Neural progenitor cell (in vitro differentiated cells): ENCODE results near the gene INSIG1. TPM values are rescaled to one million over a fixed set of nuclear protein-coding genes. Genes with fewer than 3 reads are reported as not detected.

Experiments used
- DNase-seq: peaks from one replicate; pipeline ENCODE4 v3.0.0-alpha.2; 2016; ENCODE audit warnings: low spot score
- H2AFZ ChIP-seq: fragments of 200-600 bp; sonication (generic); replicated peaks from 2 replicates; pipeline ENCODE4 v1.6.1; 2016; ENCODE audit warnings: antibody characterized with exemption
- H3F3A ChIP-seq: fragments of 200-600 bp; sonication (generic); 2 replicates; pipeline ENCODE4 v1.6.1; 2016; ENCODE audit warnings: antibody characterized with exemption, low read depth
- H3K27ac ChIP-seq: fragments of 200-600 bp; sonication (generic); 2 replicates; pipeline ENCODE4 v1.5.1; 2016; ENCODE audit warnings: mild to moderate bottlenecking
- H3K27me3 ChIP-seq: fragments of 200-600 bp; sonication (generic); 2 replicates; pipeline ENCODE4 v1.6.1; 2016; ENCODE audit warnings: mild to moderate bottlenecking, moderate library complexity
- H3K36me3 ChIP-seq: fragments of 200-600 bp; sonication (generic); 2 replicates; pipeline ENCODE4 v1.5.1; 2016
- H3K4me1 ChIP-seq: fragments of 200-600 bp; sonication (generic); 2 replicates; pipeline ENCODE4 v1.6.1; 2016; ENCODE audit warnings: mixed run types
- H3K4me2 ChIP-seq: fragments of 200-600 bp; sonication (generic); 2 replicates; pipeline ENCODE4 v1.6.1; 2016
- H3K4me3 ChIP-seq: fragments of 200-600 bp; sonication (generic); 2 replicates; pipeline ENCODE4 v1.5.1; 2016
- H3K79me2 ChIP-seq: fragments of 200-600 bp; sonication (generic); 2 replicates; pipeline ENCODE4 v1.6.1; 2016; ENCODE audit warnings: low read depth
- H3K9ac ChIP-seq: fragments of 200-600 bp; sonication (generic); 2 replicates; pipeline ENCODE4 v1.6.1; 2016
- H3K9me3 ChIP-seq: fragments of 200-600 bp; sonication (generic); 2 replicates; pipeline ENCODE4 v1.5.1; 2016; ENCODE audit warnings: low read depth
- H4K20me1 ChIP-seq: fragments of 200-600 bp; sonication (generic); 2 replicates; pipeline ENCODE4 v1.6.1; 2016; ENCODE audit warnings: low read depth
- H3K27ac Mint-ChIP-seq: 3 replicates; pipeline ENCODE4 v1.8.0; 2021; ENCODE audit warnings: mixed read lengths
- H3K27me3 Mint-ChIP-seq: 2 replicates; pipeline ENCODE4 v1.8.0; 2022; ENCODE audit warnings: low read depth, mild to moderate bottlenecking, inconsistent platforms, moderate library complexity, mixed read lengths; ENCODE audit not compliant: insufficient read depth
- H3K36me3 Mint-ChIP-seq: 3 replicates; pipeline ENCODE4 v1.8.0; 2021; ENCODE audit warnings: mixed read lengths
- H3K4me1 Mint-ChIP-seq: 3 replicates; pipeline ENCODE4 v1.8.0; 2021; ENCODE audit warnings: mixed read lengths
- H3K4me3 Mint-ChIP-seq: 3 replicates; pipeline ENCODE4 v1.8.0; 2021; ENCODE audit warnings: mild to moderate bottlenecking, moderate library complexity, mixed read lengths
- H3K9me3 Mint-ChIP-seq: 3 replicates; pipeline ENCODE4 v1.8.0; 2020; ENCODE audit warnings: mixed read lengths
- EZH2 ChIP-seq: fragments of 200-600 bp; sonication (generic); IDR thresholded peaks from 2 replicates; pipeline ENCODE4 v1.6.1; 2017; ENCODE audit warnings: antibody characterized with exemption, mild to moderate bottlenecking, moderate library complexity
- EZH2phosphoT487 ChIP-seq: fragments of 200-600 bp; sonication (generic); IDR thresholded peaks from 2 replicates; pipeline ENCODE4 v1.6.1; 2017; ENCODE audit warnings: antibody characterized with exemption
- total RNA-seq: library from RNA; depleted of rRNA; stranded (reverse); fragments of >200 nt; gene quantifications from 2 replicates; pipeline ENCODE4 v1.2.3, GENCODE V29; 2015; ENCODE audit warnings: low replicate concordance
- TF ChIP-seq, protein P1 (sequence below): fragments of 200-600 bp; sonication (generic); IDR thresholded peaks from 2 replicates; pipeline ENCODE4 v1.5.1; 2017; ENCODE audit warnings: antibody characterized with exemption, mild to moderate bottlenecking

INSIG1 gene
- total RNA-seq, 1 donor from 2014 or later: 94.3 TPM

DNA sequence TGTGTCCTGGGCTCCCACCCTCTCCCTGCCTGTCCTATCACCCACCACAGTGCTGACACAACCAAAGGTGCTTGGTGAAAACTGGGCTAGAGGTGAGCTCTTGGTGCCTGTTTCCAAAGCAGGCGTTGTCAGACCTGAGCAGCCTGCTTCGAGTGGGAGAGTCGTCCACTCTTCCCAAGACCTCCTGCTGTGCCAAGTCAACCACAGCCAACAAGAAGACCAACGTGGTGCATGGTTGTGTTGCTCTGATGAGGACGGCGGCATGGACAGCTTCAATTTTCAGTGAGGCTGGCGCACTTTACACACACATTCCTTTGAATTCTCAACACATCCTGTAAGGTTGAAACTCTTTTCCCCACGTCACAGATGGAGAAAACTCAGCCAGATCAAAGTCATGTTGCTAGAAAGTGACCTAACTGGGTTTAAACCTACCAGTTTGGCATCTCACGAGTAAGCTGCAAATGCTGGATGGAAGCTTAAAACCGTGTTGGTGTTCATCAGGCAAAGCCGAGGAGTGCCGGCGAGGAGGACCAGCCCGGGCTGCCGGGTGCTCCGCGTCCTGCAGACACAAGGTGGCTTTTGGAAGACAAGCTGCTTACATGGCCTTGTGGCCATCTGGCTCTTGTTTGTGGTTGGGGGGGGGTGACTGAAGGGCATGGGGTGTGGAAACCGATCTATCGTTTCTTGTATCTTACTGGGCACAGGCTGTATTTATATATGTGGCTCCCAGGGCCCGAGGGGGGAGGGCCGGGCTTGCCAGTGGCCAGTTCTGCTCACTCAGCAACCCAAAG, 39.3 kb downstream of the INSIG1 start:
- Histone ChIP-seq H3K4me2 (no peak overlapping the region), H3K27ac (no peak overlapping the region), H4K20me1 (no peaks in the 10 kb centered on the region), H3K9ac (no peak overlapping the region), H2AFZ (no peak overlapping the region), H3F3A (no peaks in the 10 kb centered on the region), H3K9me3 (no peaks in the 10 kb centered on the region), H3K4me1 (no peaks in the 10 kb centered on the region), H3K27me3 (peaks cover 10% of the 10 kb centered on the region), H3K36me3 (no peaks in the 10 kb centered on the region), H3K4me3 (no peak overlapping the region), H3K79me2 (no peaks in the 10 kb centered on the region)
- no peak for TF ChIP-seq EZH2phosphoT487
- no peak for TF ChIP-seq EZH2
- TF ChIP-seq, protein P1, sequence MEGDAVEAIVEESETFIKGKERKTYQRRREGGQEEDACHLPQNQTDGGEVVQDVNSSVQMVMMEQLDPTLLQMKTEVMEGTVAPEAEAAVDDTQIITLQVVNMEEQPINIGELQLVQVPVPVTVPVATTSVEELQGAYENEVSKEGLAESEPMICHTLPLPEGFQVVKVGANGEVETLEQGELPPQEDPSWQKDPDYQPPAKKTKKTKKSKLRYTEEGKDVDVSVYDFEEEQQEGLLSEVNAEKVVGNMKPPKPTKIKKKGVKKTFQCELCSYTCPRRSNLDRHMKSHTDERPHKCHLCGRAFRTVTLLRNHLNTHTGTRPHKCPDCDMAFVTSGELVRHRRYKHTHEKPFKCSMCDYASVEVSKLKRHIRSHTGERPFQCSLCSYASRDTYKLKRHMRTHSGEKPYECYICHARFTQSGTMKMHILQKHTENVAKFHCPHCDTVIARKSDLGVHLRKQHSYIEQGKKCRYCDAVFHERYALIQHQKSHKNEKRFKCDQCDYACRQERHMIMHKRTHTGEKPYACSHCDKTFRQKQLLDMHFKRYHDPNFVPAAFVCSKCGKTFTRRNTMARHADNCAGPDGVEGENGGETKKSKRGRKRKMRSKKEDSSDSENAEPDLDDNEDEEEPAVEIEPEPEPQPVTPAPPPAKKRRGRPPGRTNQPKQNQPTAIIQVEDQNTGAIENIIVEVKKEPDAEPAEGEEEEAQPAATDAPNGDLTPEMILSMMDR: no peak
- H3K27me3 Mint-ChIP-seq: peaks cover 9% of the 10 kb centered on the region
- H3K4me1 Mint-ChIP-seq: peaks cover 13% of the 10 kb centered on the region
- no peak overlapping the region for H3K27ac Mint-ChIP-seq
- DNase-seq: no peak
- H3K4me3 Mint-ChIP-seq: no peak overlapping the region
- peaks cover 5% of the 10 kb centered on the region for H3K9me3 Mint-ChIP-seq
- H3K36me3 Mint-ChIP-seq: no peaks in the 10 kb centered on the region

DNA sequence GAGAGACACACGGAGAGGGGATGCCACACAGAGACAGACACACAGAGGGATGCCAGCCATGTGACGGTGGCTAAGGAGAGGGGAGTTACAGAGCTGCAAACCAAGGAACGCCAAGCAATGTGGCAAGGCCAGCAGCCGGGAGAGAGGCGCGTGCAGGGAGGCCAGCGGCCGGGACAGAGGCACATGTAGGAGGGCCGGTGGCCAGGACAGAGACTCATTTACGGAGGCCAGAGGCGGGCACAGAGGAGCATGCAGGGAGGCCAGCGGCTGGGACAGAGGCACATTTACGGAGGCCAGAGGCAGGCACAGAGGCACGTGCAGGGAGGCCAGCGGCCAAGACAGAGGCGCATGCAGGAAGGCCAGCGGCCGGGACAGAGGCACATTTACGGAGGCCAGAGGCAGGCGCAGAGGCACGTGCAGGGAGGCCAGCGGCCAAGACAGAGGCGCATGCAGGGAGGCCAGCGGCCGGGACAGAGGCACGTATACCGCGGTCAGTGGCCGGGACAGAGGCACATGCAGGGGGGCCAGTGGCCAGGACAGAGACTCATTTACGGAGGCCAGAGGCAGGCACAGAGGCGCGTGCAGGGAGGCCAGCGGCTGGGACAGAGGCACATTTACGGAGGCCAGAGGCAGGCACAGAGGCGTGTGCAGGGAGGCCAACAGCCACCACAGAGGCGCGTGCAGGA, 40.4 kb downstream of the INSIG1 start:
- no peak overlapping the region for H3K4me3 Mint-ChIP-seq
- Histone ChIP-seq H3K27ac (no peak overlapping the region), H3K4me2 (no peak overlapping the region), H3K79me2 (no peaks in the 10 kb centered on the region), H3K36me3 (no peaks in the 10 kb centered on the region), H3K4me1 (no peaks in the 10 kb centered on the region), H3K27me3 (peaks cover 10% of the 10 kb centered on the region), H3K4me3 (no peak overlapping the region), H3K9ac (no peak overlapping the region), H2AFZ (no peak overlapping the region), H3K9me3 (no peaks in the 10 kb centered on the region), H3F3A (no peaks in the 10 kb centered on the region), H4K20me1 (no peaks in the 10 kb centered on the region)
- DNase-seq: no peak
- H3K36me3 Mint-ChIP-seq: no peaks in the 10 kb centered on the region
- TF ChIP-seq, protein P1: no peak
- TF ChIP-seq EZH2phosphoT487 (no peak), EZH2 (no peak)
- peaks cover 9% of the 10 kb centered on the region for H3K27me3 Mint-ChIP-seq
- peaks cover 14% of the 10 kb centered on the region for H3K4me1 Mint-ChIP-seq
- peaks cover 5% of the 10 kb centered on the region for H3K9me3 Mint-ChIP-seq
- H3K27ac Mint-ChIP-seq: no peak overlapping the region

DNA sequence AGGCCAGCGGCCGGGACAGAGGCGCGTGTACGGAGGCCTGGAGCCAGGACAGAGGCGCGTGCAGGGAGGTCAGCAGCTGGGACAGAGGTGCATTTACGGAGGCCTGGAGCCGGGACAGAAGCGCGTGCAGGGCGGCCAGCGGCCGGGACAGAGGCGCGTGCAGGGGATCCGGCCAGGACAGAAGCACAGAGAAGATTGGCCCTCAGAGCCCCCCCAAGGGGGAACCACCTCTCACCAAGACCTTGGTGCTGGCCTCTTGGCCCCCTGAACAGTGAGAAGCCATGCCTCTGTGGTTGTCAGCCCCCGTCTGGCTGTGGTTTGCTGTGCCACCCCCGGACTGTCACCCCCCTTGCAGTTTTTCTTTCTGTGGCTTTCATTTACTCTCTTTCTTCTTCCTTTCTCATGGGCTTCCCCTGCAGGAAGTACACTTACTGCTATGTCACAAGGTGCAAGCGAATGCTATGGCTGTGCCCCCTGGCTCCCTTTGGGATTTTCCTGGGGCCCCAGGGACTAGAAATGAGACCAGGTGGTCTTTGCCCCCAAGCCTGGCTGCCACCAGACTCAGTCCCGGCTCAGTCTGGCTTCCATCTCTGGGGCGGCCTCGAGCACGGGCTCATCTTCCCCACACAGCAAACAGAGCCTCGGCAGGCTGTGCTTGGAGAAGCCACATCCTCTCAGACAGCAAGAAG, 41.1 kb downstream of the INSIG1 start:
- H3K9ac ChIP-seq: no peak overlapping the region
- H3K9me3 ChIP-seq: no peaks in the 10 kb centered on the region
- Mint-ChIP-seq H3K27ac (no peak overlapping the region), H3K36me3 (no peaks in the 10 kb centered on the region), H3K4me3 (no peak overlapping the region), H3K4me1 (peaks cover 14% of the 10 kb centered on the region), H3K9me3 (peaks cover 5% of the 10 kb centered on the region), H3K27me3 (peaks cover 9% of the 10 kb centered on the region)
- no peaks in the 10 kb centered on the region for H3K4me1 ChIP-seq
- H3F3A ChIP-seq: no peaks in the 10 kb centered on the region
- TF ChIP-seq, protein P1: no peak
- no peak for TF ChIP-seq EZH2phosphoT487
- TF ChIP-seq EZH2: no peak
- no peaks in the 10 kb centered on the region for H3K36me3 ChIP-seq
- H4K20me1 ChIP-seq: no peaks in the 10 kb centered on the region
- no peak overlapping the region for H3K27ac ChIP-seq
- no peak overlapping the region for H2AFZ ChIP-seq
- DNase-seq: no peak
- H3K79me2 ChIP-seq: no peaks in the 10 kb centered on the region
- H3K27me3 ChIP-seq: peaks cover 3% of the 10 kb centered on the region
- no peak overlapping the region for H3K4me3 ChIP-seq
- H3K4me2 ChIP-seq: no peak overlapping the region
